HG03108 (cell line): Measurements from ENCODE around the gene FIGN.

Experiments
- ATAC-seq: cut with Tn5 transposase; IDR thresholded peaks from one replicate; pipeline ENCODE4 v1.9.1; 2021; ENCODE audit warnings: moderate library complexity; ENCODE audit not compliant: unreplicated experiment

The FIGN gene

GRCh38 chr2:163667064-163667887, 68.5 kb downstream of the FIGN start:
- ATAC-seq: no peak

DNA sequence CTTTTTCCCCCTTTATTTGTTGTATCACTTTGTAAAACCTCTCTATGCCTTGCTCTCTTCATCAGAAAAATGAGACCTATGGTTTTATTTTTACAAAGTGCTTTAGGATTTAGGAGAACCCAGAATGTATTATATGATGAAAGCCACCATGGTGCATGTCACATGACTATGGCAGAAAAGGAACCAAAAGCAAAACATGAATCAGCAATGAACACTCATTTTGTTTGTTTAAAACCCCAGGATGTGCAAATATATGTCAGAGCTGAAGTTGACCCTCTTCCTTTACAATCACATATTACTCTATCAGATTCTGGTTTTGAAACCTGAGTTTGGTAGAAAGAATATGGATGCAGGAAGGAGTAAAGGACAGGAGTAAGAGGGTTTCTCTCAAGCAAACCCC, 70.0 kb downstream of the FIGN start:
- ATAC-seq: no peak

DNA sequence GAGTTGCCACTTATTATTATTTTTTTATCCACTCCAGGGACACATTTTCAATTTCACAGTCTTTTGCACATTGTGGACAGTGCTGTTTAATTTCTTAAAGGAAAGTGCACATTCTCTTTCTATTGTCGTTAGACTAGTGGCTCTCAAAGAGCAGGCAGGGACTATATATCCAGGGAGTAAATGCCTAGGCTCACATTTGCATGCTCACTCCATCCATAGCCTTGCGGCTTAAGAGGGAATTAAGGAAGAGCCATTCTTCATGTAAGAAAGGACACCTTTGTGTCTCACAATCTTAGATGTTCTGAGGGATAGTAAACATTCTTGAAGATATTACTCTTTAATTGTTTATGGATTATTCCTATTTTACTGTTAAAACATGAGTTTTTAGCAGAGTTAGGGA, 70.8 kb downstream of the FIGN start:
- ATAC-seq: no peak

- no peak for ATAC-seq
Observed at GRCh38 chr2:163664610-163665009, 71.2 kb downstream of the FIGN start.

DNA sequence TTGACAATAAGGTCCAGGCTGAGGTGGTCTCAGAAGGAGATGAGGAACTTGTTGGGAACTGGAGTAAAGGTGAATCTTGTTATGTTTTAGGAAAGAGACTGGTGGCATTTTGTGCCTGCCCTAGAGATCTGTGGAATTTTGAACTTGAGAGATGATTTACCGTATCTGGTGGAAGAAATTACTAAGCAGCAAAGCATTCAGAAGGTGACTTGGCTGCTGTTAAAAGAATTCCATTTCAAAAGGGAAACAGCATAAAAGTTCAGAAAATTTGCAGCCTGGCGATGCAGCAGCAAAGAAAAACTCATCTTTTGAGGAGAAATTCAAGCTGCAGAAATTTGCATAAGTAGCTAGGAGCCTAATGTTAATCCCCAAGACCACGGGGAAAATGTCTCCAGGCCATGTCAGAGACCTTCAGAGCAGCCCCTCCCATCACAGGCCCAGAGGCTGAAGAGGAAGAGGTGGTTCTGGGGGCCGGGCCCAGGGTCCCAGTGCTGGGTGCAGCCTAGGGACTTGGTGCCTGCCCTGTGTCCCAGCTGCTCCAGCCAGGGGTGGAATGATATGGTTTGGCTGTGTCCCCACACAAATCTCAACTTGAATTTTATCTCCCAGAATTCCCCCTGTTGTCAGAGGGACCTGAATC, 73.5 kb downstream of the FIGN start:
- ATAC-seq: no peak

DNA sequence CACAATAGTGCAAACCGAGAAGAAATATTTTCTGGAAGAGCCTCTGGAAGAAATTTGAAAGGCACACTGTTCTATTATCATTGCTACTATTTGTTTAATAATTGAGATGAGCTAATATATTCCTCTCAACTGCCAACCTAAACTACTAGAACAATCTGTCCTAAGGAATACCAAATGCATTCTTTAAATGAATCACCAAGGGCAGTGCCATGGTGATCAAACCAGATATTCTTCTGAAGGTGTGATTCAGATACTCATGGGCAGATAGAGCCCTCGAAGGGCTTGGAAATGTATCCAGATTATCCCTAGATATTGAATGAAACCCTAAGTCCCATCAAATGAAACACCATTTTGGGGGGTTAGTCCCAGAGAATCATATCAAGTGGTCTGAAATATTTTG, 76.6 kb downstream of the FIGN start:
- no peak for ATAC-seq

DNA sequence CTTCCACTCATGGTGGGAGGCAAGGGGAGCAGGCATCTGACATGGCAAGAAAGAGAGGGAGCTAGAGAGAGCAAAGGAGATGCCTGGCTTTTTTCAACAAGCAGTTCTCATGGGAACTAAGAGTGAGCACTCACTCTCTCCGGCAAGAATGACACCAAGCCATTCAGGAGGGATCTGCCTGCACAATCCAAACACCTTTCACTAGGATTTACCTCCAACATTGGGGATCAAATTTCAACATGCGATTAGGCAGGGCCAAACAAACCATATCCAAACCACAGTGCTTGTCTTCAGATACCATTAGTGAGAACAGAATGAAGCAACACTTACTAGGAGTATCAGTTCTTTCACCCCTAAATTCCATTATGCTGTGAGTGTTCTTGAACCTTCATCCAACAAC, 77.3 kb downstream of the FIGN start:
- no peak for ATAC-seq

GRCh38 chr2:163657281-163657656, 78.5 kb downstream of the FIGN start:
- ATAC-seq: no peak

DNA sequence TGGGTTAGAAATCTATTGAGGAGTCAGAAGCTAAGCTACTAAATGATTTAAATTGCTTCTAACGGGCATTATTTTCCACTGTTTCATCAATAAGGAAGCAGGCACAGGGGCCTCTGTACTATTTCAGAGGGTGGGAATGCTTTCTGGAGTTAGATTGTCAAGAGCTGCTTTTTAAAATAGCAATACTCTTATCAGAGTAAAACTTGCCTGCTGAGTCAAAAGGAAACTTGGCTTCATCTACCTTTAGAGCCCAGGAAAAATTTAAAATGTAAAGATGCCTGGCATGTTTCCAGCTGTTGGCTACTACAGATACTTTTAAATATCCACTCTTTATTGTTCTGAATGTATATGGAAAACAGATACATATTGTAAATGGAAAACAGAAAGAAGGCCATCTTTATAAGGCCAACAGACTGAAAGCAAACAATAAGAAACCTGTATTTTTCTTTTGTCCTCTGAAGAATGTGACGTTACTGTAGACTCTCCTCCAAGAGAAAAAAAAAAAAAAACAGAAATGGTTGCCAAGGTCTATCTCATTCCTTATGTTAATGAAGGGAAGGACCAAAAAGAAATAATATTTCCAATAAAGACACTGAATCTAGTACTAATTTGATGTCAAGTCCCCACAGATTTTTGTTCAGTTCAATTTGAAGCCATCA, 79.1 kb downstream of the FIGN start:
- no peak for ATAC-seq

GRCh38 chr2:163655667-163656066, 80.1 kb downstream of the FIGN start:
- ATAC-seq: no peak

- ATAC-seq: no peak
Observed at GRCh38 chr2:163652751-163653150, 83.1 kb downstream of the FIGN start.

GRCh38 chr2:163649080-163649479, 86.7 kb downstream of the FIGN start:
- ATAC-seq: no peak

DNA sequence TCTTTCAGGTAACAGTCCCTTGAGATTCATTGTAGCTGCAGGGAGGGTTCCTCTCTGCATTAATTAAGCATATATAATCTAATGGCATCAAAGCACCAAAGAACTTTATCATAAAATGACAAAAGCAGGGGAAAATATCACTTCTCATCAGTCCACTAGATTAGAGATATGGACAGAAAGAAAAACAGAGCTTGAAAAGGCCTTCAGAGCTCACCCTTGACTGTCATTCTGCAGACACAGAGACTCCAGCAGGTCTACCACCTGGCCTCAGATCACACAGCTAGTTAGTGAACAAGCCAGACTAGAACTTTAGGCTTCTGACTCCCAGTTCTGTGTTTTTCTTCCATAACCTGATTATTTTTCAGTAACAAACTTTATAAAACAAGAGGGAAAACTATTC, 88.5 kb downstream of the FIGN start:
- no peak for ATAC-seq

- no peak for ATAC-seq
Observed at GRCh38 chr2:163646687-163647086, 89.1 kb downstream of the FIGN start.

- ATAC-seq: no peak
Observed at GRCh38 chr2:163644238-163644637, 91.6 kb downstream of the FIGN start.

- no peak for ATAC-seq
Observed at GRCh38 chr2:163641986-163642385, 93.8 kb downstream of the FIGN start.

- ATAC-seq: no peak
Observed at GRCh38 chr2:163640542-163641193, 95.1 kb downstream of the FIGN start.

GRCh38 chr2:163637871-163638270, 97.9 kb downstream of the FIGN start:
- ATAC-seq: no peak

- ATAC-seq: no peak
Observed at GRCh38 chr2:163633291-163633690, 102.5 kb downstream of the FIGN start.

DNA sequence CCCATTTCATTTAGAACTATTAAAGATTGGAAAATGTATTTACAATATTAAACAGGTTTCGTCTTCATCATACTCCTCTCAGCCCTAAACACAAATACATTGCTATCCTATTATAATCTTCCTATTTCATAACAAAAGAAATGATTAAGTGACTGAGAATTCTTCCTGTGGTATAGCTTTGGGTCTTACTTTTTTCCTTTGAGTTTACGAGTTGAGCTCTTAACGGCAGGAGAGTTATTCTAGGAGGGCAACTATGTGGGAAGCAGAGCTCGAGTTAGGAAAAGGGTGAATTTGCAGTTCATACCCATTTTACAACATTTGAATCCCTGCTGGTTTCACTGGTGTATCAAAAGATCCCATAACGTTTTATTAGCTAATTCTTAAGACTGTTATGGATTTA, 105.0 kb downstream of the FIGN start:
- ATAC-seq: no peak

DNA sequence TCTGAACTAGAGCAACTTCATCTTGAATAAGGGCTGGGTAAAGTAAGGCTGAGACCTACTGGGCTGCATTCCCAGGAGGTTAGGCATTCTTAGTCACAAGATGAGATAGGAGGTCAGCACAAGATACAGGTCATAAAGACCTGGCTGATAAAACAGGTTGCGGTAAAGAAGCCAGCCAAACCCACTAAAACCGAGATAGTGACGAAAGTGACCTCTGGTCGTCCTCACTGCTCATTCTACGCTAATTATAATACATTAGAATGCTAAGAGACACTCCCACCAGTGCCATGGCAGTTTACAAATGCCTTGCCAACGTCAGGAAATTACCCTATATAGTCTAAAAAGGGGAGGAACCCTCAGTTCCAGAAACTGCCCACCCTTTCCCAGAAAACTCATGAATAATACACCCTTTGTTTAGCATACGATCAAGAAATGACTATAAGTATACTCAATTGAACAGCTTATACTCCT, 109.1 kb downstream of the FIGN start:
- ATAC-seq: no peak

- ATAC-seq: no peak
Observed at GRCh38 chr2:163626208-163626607, 109.6 kb downstream of the FIGN start.
